HCT116 (cell line): ENCODE data around the gene SEBOX.

Experiments
- CBX3 ChIP-seq: IDR thresholded peaks from 2 replicates; pipeline ENCODE4 v1.6.1; 2012; ENCODE audit warnings: low read depth
- EZH2 ChIP-seq: fragments of 200-600 bp; sonication (generic); IDR thresholded peaks from 2 replicates; pipeline ENCODE4 v1.6.1; 2017; ENCODE audit warnings: antibody characterized with exemption, mixed run types
- EZH2phosphoT487 ChIP-seq: fragments of 200-600 bp; IDR thresholded peaks from 2 replicates; pipeline ENCODE4 v1.6.1; 2018; ENCODE audit warnings: antibody characterized with exemption, borderline replicate concordance
- FOSL1 ChIP-seq: IDR thresholded peaks from 2 replicates; pipeline ENCODE4 v1.6.1; 2012; ENCODE audit warnings: low read depth
- POLR2A ChIP-seq: IDR thresholded peaks from 2 replicates; pipeline ENCODE4 v1.7.0; 2011; ENCODE audit warnings: borderline replicate concordance; ENCODE audit not compliant: insufficient read depth, insufficient read length; ENCODE audit errors: extremely low read depth
- POLR2AphosphoS5 ChIP-seq: IDR thresholded peaks from 2 replicates; pipeline ENCODE4 v1.6.1; 2011; ENCODE audit warnings: mild to moderate bottlenecking, low read depth, low read length, moderate library complexity
- ZBTB33 ChIP-seq: IDR thresholded peaks from 2 replicates; pipeline ENCODE4 v1.6.1; 2011; ENCODE audit warnings: mild to moderate bottlenecking, low read length, moderate library complexity; ENCODE audit not compliant: insufficient replicate concordance; ENCODE audit errors: extremely low read depth
- TF ChIP-seq, protein P1 (sequence below), 3 experiments: fragments of 200-600 bp in 1 of 3; sonication (generic) in 1 of 3; IDR thresholded peaks in 2 of 3; conservative IDR thresholded peaks in 1 of 3; 2 replicates each; pipeline ENCODE4 v1.5.1; 2012 to 2017; ENCODE audit warnings: low read depth in 2 of 3, low read length in 2 of 3, antibody characterized with exemption in 1 of 3, borderline replicate concordance in 1 of 3, control low read depth in 1 of 3, mild to moderate bottlenecking in 1 of 3, mixed read lengths in 1 of 3, mixed run types in 1 of 3, moderate library complexity in 1 of 3; ENCODE audit not compliant: insufficient read depth in 1 of 3
- TF ChIP-seq, protein P2 (sequence below): IDR thresholded peaks from 2 replicates; pipeline ENCODE4 v1.6.1; 2012

- TF ChIP-seq FOSL1 (no peak), EZH2 (no peak), POLR2A (no peak), POLR2AphosphoS5 (no peak), EZH2phosphoT487 (no peak), ZBTB33 (no peak), CBX3 (no peak)
- TF ChIP-seq, protein P1, sequence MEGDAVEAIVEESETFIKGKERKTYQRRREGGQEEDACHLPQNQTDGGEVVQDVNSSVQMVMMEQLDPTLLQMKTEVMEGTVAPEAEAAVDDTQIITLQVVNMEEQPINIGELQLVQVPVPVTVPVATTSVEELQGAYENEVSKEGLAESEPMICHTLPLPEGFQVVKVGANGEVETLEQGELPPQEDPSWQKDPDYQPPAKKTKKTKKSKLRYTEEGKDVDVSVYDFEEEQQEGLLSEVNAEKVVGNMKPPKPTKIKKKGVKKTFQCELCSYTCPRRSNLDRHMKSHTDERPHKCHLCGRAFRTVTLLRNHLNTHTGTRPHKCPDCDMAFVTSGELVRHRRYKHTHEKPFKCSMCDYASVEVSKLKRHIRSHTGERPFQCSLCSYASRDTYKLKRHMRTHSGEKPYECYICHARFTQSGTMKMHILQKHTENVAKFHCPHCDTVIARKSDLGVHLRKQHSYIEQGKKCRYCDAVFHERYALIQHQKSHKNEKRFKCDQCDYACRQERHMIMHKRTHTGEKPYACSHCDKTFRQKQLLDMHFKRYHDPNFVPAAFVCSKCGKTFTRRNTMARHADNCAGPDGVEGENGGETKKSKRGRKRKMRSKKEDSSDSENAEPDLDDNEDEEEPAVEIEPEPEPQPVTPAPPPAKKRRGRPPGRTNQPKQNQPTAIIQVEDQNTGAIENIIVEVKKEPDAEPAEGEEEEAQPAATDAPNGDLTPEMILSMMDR (IDR thresholded peaks at IDR 0.05 in 2 of 3, conservative IDR thresholded peaks at IDR 0.05 in 1 of 3; ENCODE audit: borderline replicate concordance in 1 of 3, insufficient read depth in 1 of 3, low read depth in 2 of 3, low read length in 2 of 3), result no peak
- TF ChIP-seq, protein P2, sequence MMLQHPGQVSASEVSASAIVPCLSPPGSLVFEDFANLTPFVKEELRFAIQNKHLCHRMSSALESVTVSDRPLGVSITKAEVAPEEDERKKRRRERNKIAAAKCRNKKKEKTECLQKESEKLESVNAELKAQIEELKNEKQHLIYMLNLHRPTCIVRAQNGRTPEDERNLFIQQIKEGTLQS, result no peak
Measured at GRCh38 chr17:28372203-28372944, 7.4 kb upstream of the SEBOX start.
